CD4-positive, alpha-beta T cell treated with Interferon alpha-2 for 1 hour (primary cell): ENCODE results near the gene PTPRK.

Experiments
- DNase-seq, 2 donors: peaks; one replicate each; pipeline ENCODE4 v3.0.0-alpha.2; 2020 to 2022

The PTPRK gene

GRCh38 chr6:128520436-128521281 is at the start of gene PTPRK:
Gene PTPRK (minus strand): TSS chr6:128520599. CDS start chr6:128520358, 241 bp downstream.
- peak; percentile 77 to 85 for DNase-seq

- DNase-seq: no peak
Observed at GRCh38 chr6:128567029-128567428, 46.6 kb upstream of the PTPRK start.

GRCh38 chr6:128560966-128561365 is 40.6 kb upstream of the PTPRK start:
- no peak for DNase-seq

GRCh38 chr6:128558924-128559323 is 38.5 kb upstream of the PTPRK start:
- no peak for DNase-seq

GRCh38 chr6:128558021-128558420 is 37.6 kb upstream of the PTPRK start:
- no peak for DNase-seq

GRCh38 chr6:128557081-128557480 is 36.7 kb upstream of the PTPRK start:
- no peak for DNase-seq

- DNase-seq: no peak
Observed at GRCh38 chr6:128554302-128554701, 33.9 kb upstream of the PTPRK start.

GRCh38 chr6:128541261-128541660 is 20.9 kb upstream of the PTPRK start:
- DNase-seq: no peak

GRCh38 chr6:128538763-128539162 is 18.4 kb upstream of the PTPRK start:
- DNase-seq: no peak

GRCh38 chr6:128532827-128533226 is 12.4 kb upstream of the PTPRK start:
- no peak for DNase-seq

GRCh38 chr6:128532136-128532535 is 11.7 kb upstream of the PTPRK start:
- no peak for DNase-seq

GRCh38 chr6:128531696-128532095 is 11.3 kb upstream of the PTPRK start:
- no peak for DNase-seq

- DNase-seq: no peak
Observed at GRCh38 chr6:128528241-128528640, 7.8 kb upstream of the PTPRK start.

GRCh38 chr6:128527375-128527774 is 7.0 kb upstream of the PTPRK start:
- no peak for DNase-seq

- DNase-seq: no peak
Observed at GRCh38 chr6:128526152-128526914, 5.9 kb upstream of the PTPRK start.

GRCh38 chr6:128525406-128525805 is 5.0 kb upstream of the PTPRK start:
- no peak for DNase-seq

GRCh38 chr6:128521282-128521632 is 858 bp upstream of the PTPRK start:
- no peak for DNase-seq

GRCh38 chr6:128519931-128520435 is 416 bp downstream of the PTPRK start:
- peak; percentile 6 to 45 for DNase-seq

- DNase-seq: peak in 1 of 2 donors; percentile 31
Observed at GRCh38 chr6:128519132-128519930, 1.1 kb downstream of the PTPRK start.

- no peak for DNase-seq
Observed at GRCh38 chr6:128518434-128519131, 1.8 kb downstream of the PTPRK start.

- DNase-seq: no peak
Observed at GRCh38 chr6:128517124-128517523, 3.3 kb downstream of the PTPRK start.

- DNase-seq: peak in 1 of 2 donors; percentile 16
Observed at GRCh38 chr6:128516514-128516898, 3.9 kb downstream of the PTPRK start.
